ENCODE data around the gene NACC2. TPM values are rescaled to one million over a fixed set of nuclear protein-coding genes. Genes with fewer than 3 reads are reported as not detected.

The NACC2 gene
- total RNA-seq, 4 donors from 2014 or later: 22.2 to 64.3 (median 26.5) TPM

- no peak overlapping the region for H3K4me3 ChIP-seq
- 82 to 93% methylated on average over 3 to 36 of the region's 36 CpGs for WGBS, 2 donors (ENCODE audit: low coverage in 1 of 2)
- TF ChIP-seq POLR2A (IDR thresholded peaks at IDR 0.05) (no peak), EP300 (IDR thresholded peaks at IDR 0.05; ENCODE audit: low read depth) (no peak), CTCF (IDR thresholded peaks at IDR 0.05) (no peak)
- no peak for DNase-seq
- in situ Hi-C loops (cut with MboI; ENCODE audit: low pct_ligation_motif_present in 1 of 4, low pct_unique_long_range_greater_than_20kb in 1 of 4, low sequenced_read_pairs in 3 of 4) (no loop called here), intact Hi-C loops (cut with DNase I; ENCODE audit: low total_unique reads) (no loop called here)
- H3K27ac ChIP-seq: peak overlapping the region; percentile 65 to 74 (median 68)
- no peaks in the 10 kb centered on the region for H3K9me3 ChIP-seq
- H3K36me3 ChIP-seq: no peaks in the 10 kb centered on the region
- no peaks in the 10 kb centered on the region for H3K27me3 ChIP-seq
- peaks cover 6 to 31% (median 21%) of the 10 kb centered on the region in 4 donors for H3K4me1 ChIP-seq
Measured at GRCh38 chr9:136007276-136007933, 87.7 kb downstream of the NACC2 start.

- in situ Hi-C loops (cut with MboI; ENCODE audit: low pct_ligation_motif_present in 1 of 4, low pct_unique_long_range_greater_than_20kb in 1 of 4, low sequenced_read_pairs in 3 of 4): no loop called here
- intact Hi-C loops (cut with DNase I; ENCODE audit: low total_unique reads): no loop called here
- H3K4me1 ChIP-seq: peaks cover 0 to 28% (median 18%) of the 10 kb centered on the region in 4 donors
- TF ChIP-seq CTCF (IDR thresholded peaks at IDR 0.05): no peak
- no peak for TF ChIP-seq POLR2AphosphoS5 (IDR thresholded peaks at IDR 0.05)
- TF ChIP-seq EP300 (IDR thresholded peaks at IDR 0.05; ENCODE audit: low read depth): no peak
- TF ChIP-seq POLR2A (IDR thresholded peaks at IDR 0.05): no peak
- no peak overlapping the region for H3K4me3 ChIP-seq
- WGBS, 2 donors (ENCODE audit: low coverage in 1 of 2): 95% methylated on average over 7 of the region's 7 CpGs; no CpG with 5 or more reads in 1 of the 2 donors
- no peaks in the 10 kb centered on the region for H3K27me3 ChIP-seq
- no peak for DNase-seq
- H3K9me3 ChIP-seq: no peaks in the 10 kb centered on the region
- H3K27ac ChIP-seq: no peak overlapping the region
- no peaks in the 10 kb centered on the region for H3K36me3 ChIP-seq
Measured at GRCh38 chr9:136006169-136006568, 88.9 kb downstream of the NACC2 start.

GRCh38 chr9:136004712-136005111, 90.4 kb downstream of the NACC2 start:
- no peak overlapping the region for H3K27ac ChIP-seq
- intact Hi-C loops (cut with DNase I; ENCODE audit: low total_unique reads) (no loop called here), in situ Hi-C loops (cut with MboI; ENCODE audit: low pct_ligation_motif_present in 1 of 4, low pct_unique_long_range_greater_than_20kb in 1 of 4, low sequenced_read_pairs in 3 of 4) (no loop called here)
- H3K36me3 ChIP-seq: no peaks in the 10 kb centered on the region
- peaks cover 0 to 28% (median 18%) of the 10 kb centered on the region in 4 donors for H3K4me1 ChIP-seq
- H3K9me3 ChIP-seq: no peaks in the 10 kb centered on the region
- TF ChIP-seq POLR2A (IDR thresholded peaks at IDR 0.05) (no peak), POLR2AphosphoS5 (IDR thresholded peaks at IDR 0.05) (no peak), CTCF (IDR thresholded peaks at IDR 0.05) (no peak), EP300 (IDR thresholded peaks at IDR 0.05; ENCODE audit: low read depth) (no peak)
- WGBS, 2 donors (ENCODE audit: low coverage in 1 of 2): 84% methylated on average over 14 of the region's 15 CpGs; no CpG with 5 or more reads in 1 of the 2 donors
- no peaks in the 10 kb centered on the region for H3K27me3 ChIP-seq
- H3K4me3 ChIP-seq: no peak overlapping the region
- DNase-seq: no peak

GRCh38 chr9:136004219-136004618, 90.9 kb downstream of the NACC2 start:
- intact Hi-C loops (cut with DNase I; ENCODE audit: low total_unique reads): no loop called here
- Histone ChIP-seq H3K27me3 (no peaks in the 10 kb centered on the region), H3K27ac (no peak overlapping the region), H3K4me1 (peaks cover 0 to 28% (median 18%) of the 10 kb centered on the region in 4 donors), H3K36me3 (no peaks in the 10 kb centered on the region), H3K4me3 (no peak overlapping the region), H3K9me3 (no peaks in the 10 kb centered on the region)
- TF ChIP-seq POLR2A (IDR thresholded peaks at IDR 0.05): no peak
- no peak for TF ChIP-seq EP300 (IDR thresholded peaks at IDR 0.05; ENCODE audit: low read depth)
- no peak for TF ChIP-seq POLR2AphosphoS5 (IDR thresholded peaks at IDR 0.05)
- TF ChIP-seq CTCF (IDR thresholded peaks at IDR 0.05): no peak
- in situ Hi-C loops (cut with MboI; ENCODE audit: low pct_ligation_motif_present in 1 of 4, low pct_unique_long_range_greater_than_20kb in 1 of 4, low sequenced_read_pairs in 3 of 4): no loop called here
- WGBS, 2 donors (ENCODE audit: low coverage in 1 of 2): 76% methylated on average over 8 of the region's 9 CpGs; no CpG with 5 or more reads in 1 of the 2 donors
- DNase-seq: no peak
